ENCODE results near the gene C2CD4D. TPM values are rescaled to one million over a fixed set of nuclear protein-coding genes. Genes with fewer than 3 reads are reported as not detected.

The C2CD4D gene
- total RNA-seq, 1 donor from 2014 or later: not detected

DNA sequence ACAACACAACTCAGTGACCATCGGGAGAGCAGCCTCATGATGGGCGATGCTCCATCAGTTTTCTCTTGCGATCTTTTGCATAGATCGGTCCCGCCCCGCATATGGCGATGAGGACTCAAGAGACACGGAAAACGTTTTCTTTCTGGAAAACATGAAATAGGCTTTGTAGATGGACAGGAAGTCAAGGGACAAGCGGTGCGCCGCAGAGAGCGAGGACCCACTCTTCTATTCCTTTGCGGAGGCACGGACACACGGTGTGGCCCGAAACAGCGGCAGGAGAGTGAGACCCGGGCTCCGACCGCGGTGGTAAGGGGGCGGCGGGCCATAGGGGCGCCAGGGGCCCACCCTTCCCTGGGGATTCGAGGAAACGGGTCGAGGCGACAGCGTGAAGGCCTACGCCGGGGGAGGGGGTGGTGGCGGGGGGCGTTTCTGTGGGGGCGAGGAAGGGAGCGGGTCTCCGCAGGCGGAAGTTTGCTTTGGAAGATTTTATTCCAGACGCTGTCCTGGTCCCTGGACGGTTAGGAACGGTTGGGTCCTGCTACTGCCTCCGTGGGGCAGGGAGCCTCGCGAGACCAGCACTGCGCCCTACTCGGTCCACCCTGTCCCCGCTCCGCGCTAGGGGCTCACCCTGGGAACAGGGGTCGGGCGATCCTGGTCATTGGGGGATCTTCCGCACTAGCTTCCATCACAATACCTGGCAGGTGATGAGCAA, 48.5 kb downstream of the C2CD4D start:
- no peak for DNase-seq (ENCODE audit: low read depth)

DNA sequence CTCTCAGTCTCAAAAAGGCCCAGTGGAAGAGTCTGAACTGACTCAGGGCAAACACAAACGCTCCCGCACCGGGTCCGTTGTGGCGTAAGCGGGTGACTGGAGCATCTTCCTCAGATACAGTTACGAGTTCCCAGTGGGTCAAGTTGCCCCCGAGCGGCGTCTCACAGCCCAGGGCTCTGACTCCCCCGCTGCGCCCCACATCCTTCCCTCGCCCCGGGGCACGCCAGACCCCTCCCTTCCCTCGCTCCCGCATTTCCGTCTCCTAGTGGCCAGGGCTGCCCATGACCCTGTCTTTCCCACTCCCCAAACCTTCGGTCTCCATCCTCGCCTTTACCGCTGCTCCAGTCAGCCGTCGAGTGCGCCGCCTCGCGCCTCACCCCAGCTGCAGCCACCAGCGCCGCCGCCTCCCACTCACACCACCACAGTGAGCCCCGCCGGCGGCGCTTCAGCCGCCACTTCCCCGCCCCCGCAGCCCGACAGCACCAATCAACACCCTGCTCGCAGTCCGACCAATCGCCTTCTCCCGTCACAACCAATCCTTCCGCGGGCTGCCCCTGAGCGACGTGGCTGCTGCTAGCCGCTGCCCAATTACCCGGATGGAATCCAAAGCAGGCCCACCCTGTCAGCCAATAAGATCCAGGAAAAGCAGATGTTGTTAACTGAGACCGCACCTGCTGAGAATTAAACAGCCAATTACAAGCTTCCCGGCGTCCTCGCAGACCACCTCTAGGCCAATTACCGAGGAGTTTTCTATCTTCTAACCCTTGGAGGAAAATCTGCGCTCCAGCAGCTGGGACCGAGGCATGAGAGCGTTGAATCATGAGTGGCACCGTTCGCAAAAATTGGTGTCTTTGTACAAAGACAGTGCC, 49.3 kb downstream of the C2CD4D start, which contains the start of gene TDRKH:
Gene TDRKH (minus strand): TSS at position 430 of the 869 bp plus-strand sequence. CDS start 7,478 bp downstream, outside the sequence.
- peak; percentile 100 for DNase-seq (ENCODE audit: low read depth)

Other genes starting within 250 kb of the C2CD4D start
- 27.9 and 29.6 TPM in 2 replicates for gene SNX27, start 227.8 kb downstream of the C2CD4D start, total RNA-seq
- not detected in 2 replicates for gene CELF3, start 123.0 kb downstream of the C2CD4D start, total RNA-seq
- gene RIIAD1, start 118.3 kb downstream of the C2CD4D start, total RNA-seq: not detected in 2 replicates
- 54.5 and 66.5 TPM in 2 replicates for gene MRPL9, start 76.3 kb downstream of the C2CD4D start, total RNA-seq
- gene TDRKH, start 49.3 kb downstream of the C2CD4D start, total RNA-seq: 5.1 and 10.1 TPM in 2 replicates
- not detected in 2 replicates for gene LINGO4, start 34.4 kb downstream of the C2CD4D start, total RNA-seq
- gene RORC, start 8.0 kb downstream of the C2CD4D start, total RNA-seq: 0.72 and 1.4 TPM in 2 replicates
- not detected in 2 replicates for gene THEM5, start 13.9 kb upstream of the C2CD4D start, total RNA-seq
- gene THEM4, start 69.7 kb upstream of the C2CD4D start, total RNA-seq: 12.2 and 12.8 TPM in 2 replicates
- 31.6 and 36.0 TPM in 2 replicates for gene S100A10, start 154.0 kb upstream of the C2CD4D start, total RNA-seq
- gene S100A11, start 197.2 kb upstream of the C2CD4D start, total RNA-seq: 227 and 251 TPM in 2 replicates
- gene TCHHL1, start 249.2 kb upstream of the C2CD4D start, total RNA-seq: not detected in 2 replicates

Measured in myocyte (in vitro differentiated cells).